ENCODE results near the gene RGS7BP. TPM values are rescaled to one million over a fixed set of nuclear protein-coding genes. Genes with fewer than 3 reads are reported as not detected.

Gene RGS7BP
- total RNA-seq, 1 donor from 2014 or later, result not detected

- peaks cover 3% of the 10 kb centered on the region for H3K27me3 Mint-ChIP-seq (ENCODE audit: low read depth)
- no peak overlapping the region for H3K27ac Mint-ChIP-seq (ENCODE audit: unreplicated experiment)
- no peaks in the 10 kb centered on the region for H3K36me3 Mint-ChIP-seq (ENCODE audit: low read depth)
- TF ChIP-seq CTCF (IDR thresholded peaks at IDR 0.05), result no peak
- no peaks in the 10 kb centered on the region for H3K4me1 Mint-ChIP-seq (ENCODE audit: low read depth)
- no peak for DNase-seq (ENCODE audit: low spot score)
- H3K4me3 Mint-ChIP-seq (ENCODE audit: unreplicated experiment), result no peak overlapping the region
- peaks cover 9% of the 10 kb centered on the region for H3K9me3 Mint-ChIP-seq (ENCODE audit: low read depth)
These were observed 18.5 kb upstream of the RGS7BP start for GRCh38 chr5:64487283-64487682.

DNA sequence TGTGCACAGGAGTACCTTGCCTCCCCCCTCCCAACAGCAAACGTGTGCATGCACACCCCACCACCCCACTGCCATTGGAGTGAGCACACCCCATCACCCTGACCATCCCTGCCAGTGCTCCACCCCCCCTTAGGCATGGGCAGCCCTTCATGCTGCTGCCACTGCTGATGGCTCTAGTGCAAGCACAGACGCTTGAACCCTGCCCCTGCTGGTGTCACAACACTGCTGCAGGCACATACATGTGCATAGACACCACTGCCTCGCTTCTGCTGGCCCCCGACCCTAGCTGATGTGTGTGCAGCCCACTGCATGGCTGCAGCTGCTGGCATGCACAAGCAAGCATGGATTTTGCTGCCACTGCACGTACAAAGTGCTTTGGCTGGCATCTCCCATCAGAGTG is 16.0 kb upstream of the RGS7BP start:
- Mint-ChIP-seq H3K27me3 (ENCODE audit: low read depth) (peaks cover 8% of the 10 kb centered on the region), H3K9me3 (ENCODE audit: low read depth) (peaks cover 6% of the 10 kb centered on the region), H3K27ac (ENCODE audit: unreplicated experiment) (no peak overlapping the region), H3K36me3 (ENCODE audit: low read depth) (no peaks in the 10 kb centered on the region), H3K4me3 (ENCODE audit: unreplicated experiment) (no peak overlapping the region), H3K4me1 (ENCODE audit: low read depth) (no peaks in the 10 kb centered on the region)
- DNase-seq (ENCODE audit: low spot score), result no peak
- TF ChIP-seq CTCF (IDR thresholded peaks at IDR 0.05), result no peak

GRCh38 chr5:64497386-64497785 is 8.4 kb upstream of the RGS7BP start:
- no peak for TF ChIP-seq CTCF (IDR thresholded peaks at IDR 0.05)
- no peak overlapping the region for H3K4me3 Mint-ChIP-seq (ENCODE audit: unreplicated experiment)

GRCh38 chr5:64502196-64502595 is 3.6 kb upstream of the RGS7BP start:
- Mint-ChIP-seq H3K36me3 (ENCODE audit: low read depth) (peaks cover 1% of the 10 kb centered on the region), H3K4me3 (ENCODE audit: unreplicated experiment) (no peak overlapping the region), H3K27me3 (ENCODE audit: low read depth) (peaks cover 45% of the 10 kb centered on the region), H3K9me3 (ENCODE audit: low read depth) (no peaks in the 10 kb centered on the region), H3K27ac (ENCODE audit: unreplicated experiment) (no peak overlapping the region), H3K4me1 (ENCODE audit: low read depth) (peaks cover 13% of the 10 kb centered on the region)
- no peak for DNase-seq (ENCODE audit: low spot score)
- no peak for TF ChIP-seq CTCF (IDR thresholded peaks at IDR 0.05)

More at GRCh38 chr5:64497386-64497785, 8.4 kb upstream of the RGS7BP start:
- no peak for DNase-seq (ENCODE audit: low spot score)
- Mint-ChIP-seq H3K36me3 (ENCODE audit: low read depth) (no peaks in the 10 kb centered on the region), H3K4me1 (ENCODE audit: low read depth) (no peaks in the 10 kb centered on the region), H3K27me3 (ENCODE audit: low read depth) (peaks cover 22% of the 10 kb centered on the region), H3K27ac (ENCODE audit: unreplicated experiment) (no peak overlapping the region), H3K9me3 (ENCODE audit: low read depth) (no peaks in the 10 kb centered on the region)

DNA sequence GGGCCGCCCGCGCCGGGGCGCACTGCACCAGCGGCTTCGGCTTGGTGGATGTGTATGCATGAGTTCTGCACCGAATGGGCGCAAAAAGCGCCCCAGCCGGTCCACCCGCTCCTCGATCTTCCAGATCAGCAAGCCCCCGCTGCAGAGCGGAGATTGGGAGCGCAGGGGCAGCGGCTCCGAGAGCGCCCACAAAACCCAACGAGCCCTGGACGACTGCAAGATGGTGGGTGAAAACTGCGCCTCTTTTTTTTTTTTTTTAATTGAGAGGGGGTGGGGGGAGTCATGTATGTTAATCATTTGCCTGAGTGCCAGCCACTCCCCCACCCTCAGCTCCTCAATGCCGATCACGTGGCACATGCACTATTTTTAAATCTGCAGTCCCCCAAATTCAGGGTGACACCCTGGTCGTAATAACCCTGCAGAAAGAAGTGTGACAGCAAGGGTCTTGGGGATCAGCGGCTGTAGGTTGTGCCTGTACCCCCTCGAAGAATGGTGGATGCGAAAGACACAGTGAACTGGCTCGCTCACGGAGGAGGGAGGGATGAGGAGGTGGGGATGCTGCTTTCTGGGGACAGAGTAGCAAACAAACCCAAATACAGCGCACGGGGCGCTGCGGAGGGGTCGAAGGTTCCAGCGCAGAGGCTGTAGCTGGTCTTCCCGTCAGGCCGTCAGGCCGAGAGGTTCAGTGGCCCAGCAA is 900 bp downstream of the RGS7BP start:
- H3K27ac Mint-ChIP-seq (ENCODE audit: unreplicated experiment), result no peak overlapping the region
- peaks cover 13% of the 10 kb centered on the region for H3K4me1 Mint-ChIP-seq (ENCODE audit: low read depth)
- peaks cover 1% of the 10 kb centered on the region for H3K36me3 Mint-ChIP-seq (ENCODE audit: low read depth)
- TF ChIP-seq CTCF (IDR thresholded peaks at IDR 0.05), result no peak
- peak; percentile 90 for DNase-seq (ENCODE audit: low spot score)
- H3K4me3 Mint-ChIP-seq (ENCODE audit: unreplicated experiment), result peak overlapping the region; percentile 70
- peaks cover 64% of the 10 kb centered on the region for H3K27me3 Mint-ChIP-seq (ENCODE audit: low read depth)
- no peaks in the 10 kb centered on the region for H3K9me3 Mint-ChIP-seq (ENCODE audit: low read depth)

Measured in chondrocyte (in vitro differentiated cells).